Measurements from ENCODE around the gene TLDC2. TPM values are rescaled to one million over a fixed set of nuclear protein-coding genes. Genes with fewer than 3 reads are reported as not detected.
"Not testable (repeated sequence)": the region's sequence is repeated elsewhere in the genome, so short reads cannot be mapped to it uniquely, and the experiment has no call there.

The TLDC2 gene
- total RNA-seq, 2 experiments from 2014 or later: not detected

- no peak overlapping the region for H3K27ac Mint-ChIP-seq
- CTCF ChIA-PET: interaction anchor here (0.9 to 2.0 kb wide), 3 partner anchors 13 to 84 kb away, joined by 3 to 13 read pairs (median 3); no protein-coding TSS in a partner anchor
Measured at GRCh38 chr20:36839150-36839549, 36.8 kb upstream of the TLDC2 start.

GRCh38 chr20:36841030-36841429 is 34.9 kb upstream of the TLDC2 start:
- H3K36me3 Mint-ChIP-seq; DNase-seq; H3K27me3 Mint-ChIP-seq; ATAC-seq; H3K9me3 Mint-ChIP-seq (ENCODE audit: low read depth); H3K4me3 Mint-ChIP-seq: not testable (repeated sequence)
- Mint-ChIP-seq H3K4me1 (peaks cover 32% of the 10 kb centered on the region), H3K27ac (peak overlapping the region; percentile 78)
- CTCF ChIA-PET: interaction anchor here (1.3 to 3.3 kb wide), 3 partner anchors 20 to 33 kb away, joined by 4 to 17 read pairs (median 16); a partner anchor contains a TSS

More at GRCh38 chr20:36839150-36839549, 36.8 kb upstream of the TLDC2 start:
- DNase-seq (no peak), ATAC-seq (no peak)
- no peaks in the 10 kb centered on the region for H3K27me3 Mint-ChIP-seq
- peaks cover 45% of the 10 kb centered on the region for H3K4me1 Mint-ChIP-seq
- H3K9me3 Mint-ChIP-seq (ENCODE audit: low read depth): no peaks in the 10 kb centered on the region
- no peaks in the 10 kb centered on the region for H3K36me3 Mint-ChIP-seq
- no peak overlapping the region for H3K4me3 Mint-ChIP-seq

GRCh38 chr20:36845288-36845971 is 30.5 kb upstream of the TLDC2 start:
- no peaks in the 10 kb centered on the region for H3K9me3 Mint-ChIP-seq (ENCODE audit: low read depth)
- CTCF ChIA-PET: interaction anchor here (0.6 to 3.9 kb wide), 5 partner anchors 9 to 853 kb away, joined by 3 to 22 read pairs (median 6); a partner anchor contains a TSS
- H3K4me1 Mint-ChIP-seq: peaks cover 27% of the 10 kb centered on the region
- no peaks in the 10 kb centered on the region for H3K27me3 Mint-ChIP-seq
- no peak overlapping the region for H3K27ac Mint-ChIP-seq
- no peak overlapping the region for H3K4me3 Mint-ChIP-seq
- DNase-seq (no peak), ATAC-seq (no peak)
- H3K36me3 Mint-ChIP-seq: no peaks in the 10 kb centered on the region

- DNase-seq: no peak
- H3K27ac Mint-ChIP-seq: no peak overlapping the region
- H3K9me3 Mint-ChIP-seq (ENCODE audit: low read depth): no peaks in the 10 kb centered on the region
- H3K4me3 Mint-ChIP-seq: no peak overlapping the region
- no peaks in the 10 kb centered on the region for H3K36me3 Mint-ChIP-seq
- ATAC-seq: no peak
- peaks cover 16% of the 10 kb centered on the region for H3K4me1 Mint-ChIP-seq
- CTCF ChIA-PET: interaction anchor here (1.4 to 3.9 kb wide), 6 partner anchors 8 to 73 kb away, joined by 4 to 22 read pairs (median 6); partner anchors contain the start of gene DSN1
- H3K27me3 Mint-ChIP-seq: no peaks in the 10 kb centered on the region
Measured at GRCh38 chr20:36847009-36847709, 28.8 kb upstream of the TLDC2 start.

GRCh38 chr20:36847710-36848040 is 28.3 kb upstream of the TLDC2 start:
- Mint-ChIP-seq H3K27ac (no peak overlapping the region), H3K9me3 (ENCODE audit: low read depth) (no peaks in the 10 kb centered on the region), H3K36me3 (no peaks in the 10 kb centered on the region), H3K27me3 (no peaks in the 10 kb centered on the region), H3K4me1 (peaks cover 13% of the 10 kb centered on the region), H3K4me3 (no peak overlapping the region)
- CTCF ChIA-PET: interaction anchor here (0.7 to 3.9 kb wide), 6 partner anchors 12 to 112 kb away, joined by 3 to 22 read pairs (median 6); partner anchors contain the start of gene DSN1
- ATAC-seq (no peak), DNase-seq (no peak)

GRCh38 chr20:36848078-36848660 is 27.8 kb upstream of the TLDC2 start:
- no peak for ATAC-seq
- no peaks in the 10 kb centered on the region for H3K9me3 Mint-ChIP-seq (ENCODE audit: low read depth)
- no peaks in the 10 kb centered on the region for H3K36me3 Mint-ChIP-seq
- CTCF ChIA-PET: interaction anchor here (0.7 to 3.9 kb wide), 6 partner anchors 12 to 112 kb away, joined by 3 to 22 read pairs (median 4); partner anchors contain the start of gene DSN1
- DNase-seq: no peak
- H3K27me3 Mint-ChIP-seq: no peaks in the 10 kb centered on the region
- no peak overlapping the region for H3K4me3 Mint-ChIP-seq
- peaks cover 9% of the 10 kb centered on the region for H3K4me1 Mint-ChIP-seq
- no peak overlapping the region for H3K27ac Mint-ChIP-seq

GRCh38 chr20:36848677-36849076 is 27.3 kb upstream of the TLDC2 start:
- peaks cover 4% of the 10 kb centered on the region for H3K4me1 Mint-ChIP-seq
- ATAC-seq (no peak), DNase-seq (no peak)
- H3K27me3 Mint-ChIP-seq: no peaks in the 10 kb centered on the region
- no peaks in the 10 kb centered on the region for H3K36me3 Mint-ChIP-seq
- no peak overlapping the region for H3K4me3 Mint-ChIP-seq
- H3K27ac Mint-ChIP-seq: no peak overlapping the region
- CTCF ChIA-PET: interaction anchor here (1.3 to 3.9 kb wide), 2 partner anchors 13 to 40 kb away, joined by 5 to 22 read pairs; no protein-coding TSS in a partner anchor
- H3K9me3 Mint-ChIP-seq (ENCODE audit: low read depth): no peaks in the 10 kb centered on the region

- no peaks in the 10 kb centered on the region for H3K36me3 Mint-ChIP-seq
- H3K27ac Mint-ChIP-seq: no peak overlapping the region
- CTCF ChIA-PET: interaction anchor here (1.3 to 1.5 kb wide), 3 partner anchors 15 to 41 kb away, joined by 3 to 5 read pairs (median 3); no protein-coding TSS in a partner anchor
- no peak overlapping the region for H3K4me3 Mint-ChIP-seq
- H3K9me3 Mint-ChIP-seq (ENCODE audit: low read depth): no peaks in the 10 kb centered on the region
- no peak for ATAC-seq
- H3K4me1 Mint-ChIP-seq: peaks cover 2% of the 10 kb centered on the region
- H3K27me3 Mint-ChIP-seq: no peaks in the 10 kb centered on the region
- DNase-seq: no peak
Measured at GRCh38 chr20:36849333-36850065, 26.4 kb upstream of the TLDC2 start.

GRCh38 chr20:36850759-36851158 is 25.2 kb upstream of the TLDC2 start:
- Mint-ChIP-seq H3K4me3 (no peak overlapping the region), H3K27me3 (no peaks in the 10 kb centered on the region), H3K4me1 (peaks cover 2% of the 10 kb centered on the region), H3K27ac (no peak overlapping the region), H3K9me3 (ENCODE audit: low read depth) (no peaks in the 10 kb centered on the region), H3K36me3 (no peaks in the 10 kb centered on the region)
- ATAC-seq (no peak), DNase-seq (no peak)
- CTCF ChIA-PET: interaction anchor here (1.5 kb wide), 1 partner anchor 21 kb away, joined by 3 read pairs; no protein-coding TSS in a partner anchor

GRCh38 chr20:36851490-36851889 is 24.4 kb upstream of the TLDC2 start:
- CTCF ChIA-PET: no interaction called here
- DNase-seq (no peak), ATAC-seq (no peak)
- Mint-ChIP-seq H3K27ac (no peak overlapping the region), H3K4me3 (no peak overlapping the region), H3K4me1 (peaks cover 2% of the 10 kb centered on the region), H3K27me3 (no peaks in the 10 kb centered on the region), H3K36me3 (no peaks in the 10 kb centered on the region), H3K9me3 (ENCODE audit: low read depth) (no peaks in the 10 kb centered on the region)

- peaks cover 8% of the 10 kb centered on the region for H3K4me1 Mint-ChIP-seq
- no peaks in the 10 kb centered on the region for H3K9me3 Mint-ChIP-seq (ENCODE audit: low read depth)
- H3K27ac Mint-ChIP-seq: no peak overlapping the region
- no peaks in the 10 kb centered on the region for H3K27me3 Mint-ChIP-seq
- DNase-seq (no peak), ATAC-seq (no peak)
- H3K4me3 Mint-ChIP-seq: no peak overlapping the region
- no peaks in the 10 kb centered on the region for H3K36me3 Mint-ChIP-seq
- CTCF ChIA-PET: no interaction called here
Measured at GRCh38 chr20:36852187-36852586, 23.8 kb upstream of the TLDC2 start.

- Mint-ChIP-seq H3K27ac (no peak overlapping the region), H3K36me3 (no peaks in the 10 kb centered on the region), H3K4me1 (peaks cover 10% of the 10 kb centered on the region), H3K27me3 (no peaks in the 10 kb centered on the region), H3K4me3 (no peak overlapping the region), H3K9me3 (ENCODE audit: low read depth) (no peaks in the 10 kb centered on the region)
- DNase-seq (no peak), ATAC-seq (no peak)
- CTCF ChIA-PET: interaction anchor here (0.7 to 2.3 kb wide), 8 partner anchors 8 to 81 kb away, joined by 3 to 9 read pairs (median 5); partner anchors contain the start of gene DSN1
Measured at GRCh38 chr20:36854348-36855240, 21.3 kb upstream of the TLDC2 start.

Measured in activated CD8-positive, alpha-beta memory T cell treated with anti-CD3 and anti-CD28 coated beads, Interleukin-2, amount 10 ng/mL, durations not matched to agents 7 days and 5 days (primary cell).